GM12801 (cell line): ENCODE measurements around the gene CLSTN3.

Source experiments
- TF ChIP-seq, protein P1 (sequence below): IDR thresholded peaks from one replicate; pipeline ENCODE4 v1.5.1; 2011; ENCODE audit warnings: control low read depth; ENCODE audit not compliant: insufficient read length; ENCODE audit errors: extremely low read depth

Gene CLSTN3

DNA sequence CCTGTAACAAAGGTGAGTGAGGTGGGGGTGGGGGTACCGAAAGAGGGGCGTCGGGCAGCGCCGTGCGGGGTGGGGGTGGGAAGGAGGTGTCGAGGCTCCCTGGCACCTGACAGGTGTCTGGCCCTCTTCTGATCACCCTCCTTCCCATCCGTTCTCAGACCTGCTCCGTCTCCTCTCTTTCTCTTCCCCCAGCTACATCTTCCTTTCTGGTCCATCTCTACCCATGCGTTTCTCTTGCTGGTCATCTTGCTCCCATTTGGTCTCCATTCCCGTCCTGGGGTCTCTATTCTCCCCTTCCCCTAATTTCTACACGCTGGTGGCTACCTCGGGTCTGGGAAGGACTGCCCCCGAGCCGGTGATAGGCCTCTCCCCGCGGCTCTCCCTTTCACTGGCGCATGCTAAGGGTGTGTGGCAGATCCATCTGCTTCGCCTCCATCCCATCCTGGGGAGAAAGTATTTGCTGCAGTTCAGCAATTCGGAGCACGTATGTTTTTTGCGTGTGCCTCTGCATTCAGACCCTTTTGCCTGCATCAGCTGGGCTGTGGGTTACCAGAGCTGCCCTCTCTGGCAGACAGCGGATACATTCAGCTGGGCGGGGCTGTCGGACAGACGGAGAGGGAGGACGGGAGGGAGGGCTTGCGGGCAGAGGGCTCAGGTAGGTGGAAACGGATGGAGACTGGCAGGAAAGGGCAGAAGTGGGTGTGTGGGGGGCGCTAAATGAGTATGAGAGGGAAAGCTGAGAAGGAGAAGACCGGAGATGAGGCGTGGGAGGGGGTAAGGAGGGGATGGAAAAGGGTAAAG lies 730 bp downstream of the CLSTN3 start:
- TF ChIP-seq, protein P1, sequence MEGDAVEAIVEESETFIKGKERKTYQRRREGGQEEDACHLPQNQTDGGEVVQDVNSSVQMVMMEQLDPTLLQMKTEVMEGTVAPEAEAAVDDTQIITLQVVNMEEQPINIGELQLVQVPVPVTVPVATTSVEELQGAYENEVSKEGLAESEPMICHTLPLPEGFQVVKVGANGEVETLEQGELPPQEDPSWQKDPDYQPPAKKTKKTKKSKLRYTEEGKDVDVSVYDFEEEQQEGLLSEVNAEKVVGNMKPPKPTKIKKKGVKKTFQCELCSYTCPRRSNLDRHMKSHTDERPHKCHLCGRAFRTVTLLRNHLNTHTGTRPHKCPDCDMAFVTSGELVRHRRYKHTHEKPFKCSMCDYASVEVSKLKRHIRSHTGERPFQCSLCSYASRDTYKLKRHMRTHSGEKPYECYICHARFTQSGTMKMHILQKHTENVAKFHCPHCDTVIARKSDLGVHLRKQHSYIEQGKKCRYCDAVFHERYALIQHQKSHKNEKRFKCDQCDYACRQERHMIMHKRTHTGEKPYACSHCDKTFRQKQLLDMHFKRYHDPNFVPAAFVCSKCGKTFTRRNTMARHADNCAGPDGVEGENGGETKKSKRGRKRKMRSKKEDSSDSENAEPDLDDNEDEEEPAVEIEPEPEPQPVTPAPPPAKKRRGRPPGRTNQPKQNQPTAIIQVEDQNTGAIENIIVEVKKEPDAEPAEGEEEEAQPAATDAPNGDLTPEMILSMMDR, result no peak

DNA sequence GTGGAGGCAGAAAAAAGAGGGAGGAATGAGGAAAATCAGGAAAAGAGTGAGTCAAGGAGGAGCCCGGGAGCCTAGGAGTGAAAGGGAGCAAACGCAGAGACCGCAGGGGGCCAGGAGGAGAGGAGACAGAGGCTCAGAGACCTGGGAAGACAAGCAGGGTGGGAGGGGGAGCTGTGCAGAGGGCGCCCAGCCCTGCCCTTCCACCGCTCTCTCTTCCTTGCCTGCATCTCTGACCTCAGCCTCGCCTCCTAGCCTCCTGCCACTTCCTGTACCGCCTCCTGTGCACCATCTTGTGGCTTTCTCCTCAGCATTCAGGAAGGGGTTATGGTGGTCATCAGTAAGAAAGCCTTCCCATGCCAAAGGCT lies 1.3 kb downstream of the CLSTN3 start:
- TF ChIP-seq, protein P1, result no peak

DNA sequence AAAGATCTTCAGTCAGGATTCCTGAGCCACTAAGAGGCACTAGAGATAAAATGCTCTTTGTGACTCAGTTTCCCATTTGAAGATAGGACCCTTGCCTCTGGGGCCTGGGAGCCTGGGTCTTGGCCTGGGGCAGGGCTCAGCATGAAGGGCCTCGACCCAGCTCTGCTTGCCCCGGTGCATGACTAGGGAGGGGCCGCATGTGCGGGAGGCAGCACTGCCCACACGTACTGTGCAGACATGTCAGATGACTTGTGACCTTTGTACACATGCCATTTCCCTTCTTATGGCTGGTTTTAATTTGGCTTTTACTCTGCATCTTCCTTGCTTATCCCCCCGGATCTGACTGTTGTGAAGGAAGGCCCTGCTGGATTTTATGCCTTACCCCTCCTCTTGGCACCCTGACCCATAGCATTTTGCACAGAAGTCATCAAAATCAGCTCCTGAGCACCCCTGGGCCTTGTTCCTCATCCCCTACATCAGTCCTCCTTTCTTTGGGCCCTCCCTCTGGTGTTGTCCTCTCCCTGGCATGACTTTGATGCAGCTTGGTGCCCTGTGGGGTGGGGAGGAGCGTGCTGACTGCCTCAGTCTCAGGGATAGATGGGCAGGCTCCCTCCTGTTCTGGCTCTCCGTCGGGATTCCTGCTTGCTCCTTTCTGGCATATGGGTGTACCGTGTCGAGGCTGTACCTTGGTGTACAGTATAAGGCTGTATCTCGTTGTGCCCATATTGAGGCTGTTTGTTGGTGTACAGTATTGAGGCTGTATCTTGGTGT lies 4.4 kb downstream of the CLSTN3 start:
- TF ChIP-seq, protein P1, result no peak

DNA sequence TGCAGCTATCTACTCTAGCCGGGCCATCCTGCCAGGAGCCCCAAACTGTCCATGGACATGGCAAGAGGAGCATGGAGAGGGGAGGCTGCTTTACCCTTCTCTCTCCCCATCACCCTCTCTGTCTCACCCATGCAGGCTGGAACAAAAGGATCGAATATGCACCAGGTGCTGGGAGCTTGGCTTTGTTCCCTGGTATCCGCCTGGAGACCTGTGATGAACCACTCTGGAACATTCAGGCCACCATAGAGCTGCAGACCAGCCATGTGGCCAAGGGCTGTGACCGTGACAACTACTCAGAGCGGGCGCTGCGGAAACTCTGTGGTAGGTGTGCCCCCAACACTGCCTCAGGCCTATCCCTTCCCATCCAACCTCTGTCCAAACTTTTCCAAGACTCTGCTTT lies 5.9 kb downstream of the CLSTN3 start:
- TF ChIP-seq, protein P1, result no peak

DNA sequence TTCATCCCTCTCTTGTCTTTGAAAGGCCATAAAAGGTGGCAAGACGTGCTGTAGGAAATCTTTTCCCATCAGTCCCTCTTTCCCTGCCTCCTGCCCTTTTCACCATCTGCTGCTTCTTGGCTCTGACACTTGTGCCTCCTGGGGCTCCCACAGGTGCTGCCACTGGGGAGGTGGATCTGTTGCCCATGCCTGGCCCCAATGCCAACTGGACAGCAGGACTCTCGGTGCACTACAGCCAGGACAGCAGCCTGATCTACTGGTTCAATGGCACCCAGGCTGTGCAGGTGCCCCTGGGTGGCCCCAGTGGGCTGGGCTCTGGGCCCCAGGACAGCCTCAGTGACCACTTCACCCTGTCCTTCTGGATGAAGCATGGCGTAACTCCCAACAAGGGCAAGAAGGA lies 6.5 kb downstream of the CLSTN3 start:
- TF ChIP-seq, protein P1, result no peak

DNA sequence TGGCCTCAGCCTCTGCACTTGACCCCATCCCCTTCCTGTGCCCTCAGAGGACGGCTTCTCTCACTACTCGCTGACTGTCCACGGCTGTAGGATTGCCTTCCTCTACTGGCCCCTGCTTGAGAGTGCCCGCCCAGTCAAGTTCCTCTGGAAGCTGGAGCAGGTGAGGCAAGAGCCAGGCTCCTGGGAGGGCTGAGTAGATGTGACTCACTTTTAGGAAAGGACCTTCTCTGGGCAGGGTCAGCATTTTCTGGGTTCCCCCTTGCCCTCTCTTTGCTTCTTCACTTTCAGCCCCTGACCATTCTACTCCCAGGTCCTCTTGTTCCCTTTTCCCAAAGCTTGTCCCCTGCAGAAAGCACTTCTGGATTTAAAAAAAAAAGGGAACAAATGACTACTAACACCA lies 7.7 kb downstream of the CLSTN3 start:
- TF ChIP-seq, protein P1, result no peak

DNA sequence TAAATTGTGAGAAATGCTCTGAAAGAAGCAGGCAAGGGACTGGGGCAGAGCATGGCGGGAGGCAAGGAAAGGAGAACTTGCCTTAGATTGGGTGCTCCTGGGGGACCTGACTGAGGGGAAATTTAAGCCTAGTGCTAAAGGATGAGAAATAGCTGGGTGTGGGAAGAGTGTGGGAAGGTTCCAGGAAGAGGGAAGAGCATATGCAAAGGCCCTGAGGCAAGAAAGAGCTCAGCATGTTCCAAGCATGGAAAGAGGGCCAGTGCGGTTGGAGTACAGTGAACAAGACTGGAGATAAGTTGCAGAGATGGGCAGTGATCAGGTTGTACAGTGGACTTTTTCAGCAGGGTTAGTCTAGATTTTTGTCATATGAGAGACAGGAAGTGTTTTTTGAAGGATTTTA lies 9.0 kb downstream of the CLSTN3 start:
- TF ChIP-seq, protein P1, result no peak
